T-cell (primary cell): ENCODE results near the gene GOLPH3. TPM values are rescaled to one million over a fixed set of nuclear protein-coding genes. Genes with fewer than 3 reads are reported as not detected.
A peak's percentile ranks its signal among the peaks of the same experiment; 100 is the strongest.

Experiments
- ATAC-seq, 4 experiments: fragments of 200-7000 bp in 3 of 4; fragments of 150-1000 bp in 1 of 4; cut with Tn5 transposase; replicated peaks in 1 of 4; 1 replicate in 3 of 4; 2 replicates in 1 of 4; pipeline ENCODE4 v1.10.0; 2021; ENCODE audit warnings: moderate library complexity in 3 of 4, mild to moderate bottlenecking in 2 of 4, moderate number of reproducible peaks in 1 of 4
- CTCF ChIA-PET, 2 donors: fragments of 300-600 bp; sonication (Branson Sonifier 250); formaldehyde crosslinking; loops; one replicate each; lab custom pipeline; 2022; ENCODE audit warnings: antibody characterized with exemption in 2 of 2; lab: Charles Lee
- POLR2A ChIA-PET, 2 donors: fragments of 300-600 bp; sonication (Branson Sonifier 250); formaldehyde crosslinking; loops; one replicate each; lab custom pipeline; 2022; ENCODE audit warnings: antibody characterized with exemption in 2 of 2; lab: Charles Lee
- DNase-seq, 35 experiments: peaks; one replicate each; pipeline versions ENCODE4 v3.0.0 to v3.0.0-alpha.2; 2013 to 2023
- H3K27ac ChIP-seq: one replicate; pipeline ENCODE4 v1.5.1; 2013; ENCODE audit warnings: low read length
- H3K27me3 ChIP-seq, 2 experiments: replicated peaks in 1 of 2; 1 replicate in 1 of 2; 2 replicates in 1 of 2; pipeline versions ENCODE4 v1.6.1 to v1.7.0; 2013; ENCODE audit warnings: low read length in 1 of 2, mixed read lengths in 1 of 2; ENCODE audit not compliant: control insufficient read depth in 2 of 2, insufficient read depth in 2 of 2; ENCODE audit errors: extremely low read depth in 1 of 2
- H3K36me3 ChIP-seq, 2 donors: 1 replicate in 1 of 2; 2 replicates in 1 of 2; pipeline versions ENCODE4 v1.6.1 to v1.7.0; 2013; ENCODE audit warnings: low read length in 1 of 2; ENCODE audit not compliant: control insufficient read depth in 2 of 2, insufficient read depth in 1 of 2; ENCODE audit errors: extremely low read depth in 1 of 2
- H3K4me1 ChIP-seq, 2 experiments: 1 replicate in 1 of 2; 2 replicates in 1 of 2; pipeline versions ENCODE4 v1.6.1 to v1.7.0; 2013; ENCODE audit warnings: low read length in 2 of 2, mixed read lengths in 1 of 2; ENCODE audit not compliant: insufficient read depth in 2 of 2, control insufficient read depth in 1 of 2; ENCODE audit errors: extremely low read depth in 1 of 2
- H3K4me3 ChIP-seq, 2 donors: 1 replicate in 1 of 2; 2 replicates in 1 of 2; pipeline versions ENCODE4 v1.5.1 to v1.7.0; 2013; ENCODE audit warnings: mild to moderate bottlenecking in 2 of 2, low read length in 1 of 2, moderate library complexity in 1 of 2; ENCODE audit not compliant: control insufficient read depth in 1 of 2; ENCODE audit errors: extremely low read depth in 1 of 2
- H3K9me3 ChIP-seq: 2 replicates; pipeline ENCODE4 v1.7.0; 2013
- H3K27ac Mint-ChIP-seq, 2 donors: one replicate each; pipeline ENCODE4 v1.8.0; 2020 to 2021; ENCODE audit warnings: mild to moderate bottlenecking in 2 of 2, mixed read lengths in 2 of 2
- H3K27me3 Mint-ChIP-seq, 2 donors: one replicate each; pipeline ENCODE4 v1.8.0; 2021 to 2022; ENCODE audit warnings: mixed read lengths in 2 of 2
- H3K36me3 Mint-ChIP-seq: one replicate; pipeline ENCODE4 v1.8.0; 2021; ENCODE audit warnings: mixed read lengths
- H3K4me1 Mint-ChIP-seq, 3 donors: one replicate each; pipeline ENCODE4 v1.8.0; 2020 to 2022; ENCODE audit warnings: mixed read lengths in 3 of 3, mild to moderate bottlenecking in 1 of 3
- H3K4me3 Mint-ChIP-seq, 3 donors: one replicate each; pipeline ENCODE4 v1.8.0; 2020 to 2022; ENCODE audit warnings: mild to moderate bottlenecking in 3 of 3, mixed read lengths in 3 of 3, moderate library complexity in 3 of 3
- H3K9me3 Mint-ChIP-seq, 3 donors: one replicate each; pipeline ENCODE4 v1.8.0; 2020 to 2022; ENCODE audit warnings: mixed read lengths in 3 of 3
- WGBS: methylation state at CpG from one replicate; pipeline ENCODE4 v1.1.5; 2013; ENCODE audit warnings: missing lambda C conversion rate; ENCODE audit not compliant: insufficient coverage; 5-methylcytosine and 5-hydroxymethylcytosine counted together
- total RNA-seq, 35 experiments: library from RNA in 6 of 35; stranded (reverse) in 6 of 35; fragments of 120-200 nt in 1 of 35; gene quantifications; one replicate each; pipeline versions ENCODE4 v1.2.1 to v1.2.4 and lab custom pipeline; 2013 to 2026

Gene GOLPH3
- total RNA-seq, 5 donors from 2014 or later (not counting 1 experiment from before 2014, with no cell fraction given) = 49.3 to 87.6 (median 73.8) TPM

- peaks cover 18% of the 10 kb centered on the region for H3K36me3 Mint-ChIP-seq
- H3K9me3 Mint-ChIP-seq = no peaks in the 10 kb centered on the region
- no peaks in the 10 kb centered on the region for H3K27me3 Mint-ChIP-seq
- Histone ChIP-seq H3K27me3 (no peaks in the 10 kb centered on the region), H3K4me1 (peaks cover 0 to 9% of the 10 kb centered on the region in 2 experiments), H3K4me3 (no peak overlapping the region), H3K27ac (no peak overlapping the region), H3K36me3 (peaks cover 0 to 3% of the 10 kb centered on the region in 2 donors), H3K9me3 (no peaks in the 10 kb centered on the region)
- H3K27ac Mint-ChIP-seq = no peak overlapping the region
- ATAC-seq (no peak), DNase-seq (no peak)
- H3K4me1 Mint-ChIP-seq = peaks cover 59 to 68% (median 64%) of the 10 kb centered on the region in 3 donors
- POLR2A ChIA-PET = interaction anchor here in 1 of 2 donors (0.6 kb wide), 1 partner anchor 201 kb away, joined by 3 read pairs; no protein-coding TSS in a partner anchor
- CTCF ChIA-PET = no interaction called here
- no peak overlapping the region for H3K4me3 Mint-ChIP-seq
- no CpG with 5 or more reads among the region's 3 CpGs for WGBS
These were observed 26.9 kb downstream of the GOLPH3 start for GRCh38 chr5:32147236-32147635.

DNA sequence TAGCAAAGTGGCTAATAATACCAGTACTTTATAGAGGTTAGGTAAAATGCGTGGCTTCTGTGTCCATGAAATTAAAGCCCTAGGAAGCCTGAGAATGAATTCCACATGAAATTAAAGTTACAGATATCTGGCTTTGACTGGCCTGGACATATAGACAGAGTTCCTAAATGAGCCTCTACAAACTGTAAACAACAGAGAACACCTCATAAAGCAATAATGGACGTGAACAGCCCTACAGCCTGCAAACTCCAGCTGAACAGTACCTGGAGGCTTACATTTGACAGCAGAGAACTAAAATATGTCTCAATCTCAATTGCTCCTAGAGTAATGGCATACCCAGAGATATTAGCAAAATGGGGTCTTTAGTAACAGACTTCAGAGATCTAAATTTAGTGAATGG, 28.7 kb downstream of the GOLPH3 start:
- peaks cover 0 to 3% of the 10 kb centered on the region in 2 experiments for H3K4me1 ChIP-seq
- H3K36me3 ChIP-seq = peaks cover 0 to 3% of the 10 kb centered on the region in 2 donors
- H3K4me3 Mint-ChIP-seq = no peak overlapping the region
- no peaks in the 10 kb centered on the region for H3K27me3 ChIP-seq
- no peak overlapping the region for H3K27ac Mint-ChIP-seq
- no peak for ATAC-seq
- H3K27me3 Mint-ChIP-seq = no peaks in the 10 kb centered on the region
- no peak overlapping the region for H3K4me3 ChIP-seq
- POLR2A ChIA-PET = interaction anchor here in 1 of 2 donors (0.5 kb wide), 1 partner anchor 20 kb away, joined by 6 read pairs; no protein-coding TSS in a partner anchor
- CTCF ChIA-PET = interaction anchor here in 1 of 2 donors (0.5 kb wide), 1 partner anchor 11 kb away, joined by 8 read pairs; no protein-coding TSS in a partner anchor
- no peak overlapping the region for H3K27ac ChIP-seq
- peaks cover 17% of the 10 kb centered on the region for H3K36me3 Mint-ChIP-seq
- H3K9me3 Mint-ChIP-seq = no peaks in the 10 kb centered on the region
- peaks cover 58 to 66% (median 59%) of the 10 kb centered on the region in 3 donors for H3K4me1 Mint-ChIP-seq
- no peak for DNase-seq
- no peaks in the 10 kb centered on the region for H3K9me3 ChIP-seq
- no CpG with 5 or more reads among the region's 2 CpGs for WGBS

GRCh38 chr5:32144378-32145207, 29.5 kb downstream of the GOLPH3 start:
- DNase-seq = no peak
- WGBS = no CpG with 5 or more reads among the region's 5 CpGs
- Histone ChIP-seq H3K4me1 (peaks cover 0 to 3% of the 10 kb centered on the region in 2 experiments), H3K9me3 (no peaks in the 10 kb centered on the region), H3K36me3 (peaks cover 0 to 3% of the 10 kb centered on the region in 2 donors), H3K27me3 (no peaks in the 10 kb centered on the region), H3K27ac (no peak overlapping the region), H3K4me3 (no peak overlapping the region)
- Mint-ChIP-seq H3K27me3 (no peaks in the 10 kb centered on the region), H3K4me1 (peaks cover 57 to 68% (median 61%) of the 10 kb centered on the region in 3 donors), H3K9me3 (no peaks in the 10 kb centered on the region), H3K4me3 (no peak overlapping the region), H3K36me3 (peaks cover 20% of the 10 kb centered on the region), H3K27ac (peak overlapping the region in 1 of 2 donors; percentile 19)
- ChIA-PET CTCF (interaction anchor here in 1 of 2 donors (0.5 kb wide), 1 partner anchor 11 kb away, joined by 8 read pairs; no protein-coding TSS in a partner anchor), POLR2A (interaction anchor here (0.5 to 0.6 kb wide), 2 partner anchors 25 to 28 kb away, joined by 3 to 5 read pairs; no protein-coding TSS in a partner anchor)
- ATAC-seq = no peak

- no peak for ATAC-seq
- no peak overlapping the region for H3K4me3 ChIP-seq
- no peak overlapping the region for H3K27ac ChIP-seq
- Mint-ChIP-seq H3K27ac (no peak overlapping the region), H3K4me1 (peaks cover 57 to 68% (median 61%) of the 10 kb centered on the region in 3 donors), H3K36me3 (peaks cover 22% of the 10 kb centered on the region), H3K4me3 (no peak overlapping the region), H3K9me3 (no peaks in the 10 kb centered on the region), H3K27me3 (no peaks in the 10 kb centered on the region)
- WGBS = no CpG with 5 or more reads among the region's 6 CpGs
- H3K4me1 ChIP-seq = peaks cover 0 to 3% of the 10 kb centered on the region in 2 experiments
- H3K27me3 ChIP-seq = no peaks in the 10 kb centered on the region
- DNase-seq = no peak
- POLR2A ChIA-PET = interaction anchor here in 1 of 2 donors (0.6 kb wide), 2 partner anchors 29 to 31 kb away, joined by 3 read pairs; no protein-coding TSS in a partner anchor
- H3K9me3 ChIP-seq = no peaks in the 10 kb centered on the region
- CTCF ChIA-PET = no interaction called here
- peaks cover 1 to 3% of the 10 kb centered on the region in 2 donors for H3K36me3 ChIP-seq
These were observed 30.3 kb downstream of the GOLPH3 start for GRCh38 chr5:32143617-32144377.

- no peak overlapping the region for H3K27ac ChIP-seq
- H3K4me1 ChIP-seq = no peaks in the 10 kb centered on the region
- peaks cover 33% of the 10 kb centered on the region for H3K36me3 Mint-ChIP-seq
- peak overlapping the region; percentile 1 to 36 for H3K27ac Mint-ChIP-seq
- H3K4me3 ChIP-seq = no peak overlapping the region
- WGBS = 100% methylated on average over 1 of the region's 7 CpGs
- H3K9me3 Mint-ChIP-seq = no peaks in the 10 kb centered on the region
- no peaks in the 10 kb centered on the region for H3K27me3 ChIP-seq
- peaks cover 30 to 34% (median 31%) of the 10 kb centered on the region in 3 donors for H3K4me1 Mint-ChIP-seq
- peaks cover 0 to 15% of the 10 kb centered on the region in 2 donors for H3K36me3 ChIP-seq
- no peaks in the 10 kb centered on the region for H3K27me3 Mint-ChIP-seq
- ChIA-PET POLR2A (interaction anchor here in 1 of 2 donors (0.6 kb wide), 1 partner anchor 1902 kb away, joined by 7 read pairs; no protein-coding TSS in a partner anchor), CTCF (no interaction called here)
- no peak overlapping the region for H3K4me3 Mint-ChIP-seq
- peak in 6 of 35 experiments; percentile 4 to 18 (median 6) for DNase-seq
- no peaks in the 10 kb centered on the region for H3K9me3 ChIP-seq
- no peak for ATAC-seq
These were observed 35.2 kb downstream of the GOLPH3 start for GRCh38 chr5:32138839-32139493.
